PFSK-1 (cell line): ENCODE data around the gene GMCL1.

Experiments used
- POLR2AphosphoS5 ChIP-seq: IDR thresholded peaks from 2 replicates; pipeline ENCODE4 v1.6.1; 2012; ENCODE audit warnings: low read depth, mild to moderate bottlenecking, control low read depth, low read length, moderate library complexity
- TF ChIP-seq, protein P1 (sequence below), 2 experiments: IDR thresholded peaks; 2 replicates each; pipeline versions ENCODE4 v1.6.1 to v1.8.0; 2011 to 2012; ENCODE audit warnings: low read depth in 2 of 2, low read length in 2 of 2, control low read depth in 1 of 2, inconsistent platforms in 1 of 2, mild to moderate bottlenecking in 1 of 2, moderate library complexity in 1 of 2; ENCODE audit not compliant: insufficient read depth in 1 of 2

DNA sequence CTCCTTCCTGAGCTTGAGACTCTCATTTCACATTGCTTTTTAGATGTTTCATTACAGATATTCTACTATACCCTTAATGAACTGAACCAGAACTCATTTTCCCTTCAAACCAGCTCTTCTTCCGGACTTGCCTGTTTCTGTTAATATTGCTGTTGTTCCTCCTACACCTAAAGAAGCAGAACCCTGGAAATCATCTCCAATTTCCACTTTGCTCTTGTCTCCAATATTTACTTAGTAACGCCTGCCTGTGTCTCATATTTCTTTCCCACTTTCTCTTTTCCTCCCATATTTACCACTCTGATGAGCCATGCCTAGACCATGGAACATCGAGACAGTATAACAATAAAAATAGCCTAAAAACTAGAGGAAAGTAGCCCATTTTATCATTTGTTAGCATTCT is 17.9 kb upstream of the GMCL1 start:
- TF ChIP-seq, protein P1, sequence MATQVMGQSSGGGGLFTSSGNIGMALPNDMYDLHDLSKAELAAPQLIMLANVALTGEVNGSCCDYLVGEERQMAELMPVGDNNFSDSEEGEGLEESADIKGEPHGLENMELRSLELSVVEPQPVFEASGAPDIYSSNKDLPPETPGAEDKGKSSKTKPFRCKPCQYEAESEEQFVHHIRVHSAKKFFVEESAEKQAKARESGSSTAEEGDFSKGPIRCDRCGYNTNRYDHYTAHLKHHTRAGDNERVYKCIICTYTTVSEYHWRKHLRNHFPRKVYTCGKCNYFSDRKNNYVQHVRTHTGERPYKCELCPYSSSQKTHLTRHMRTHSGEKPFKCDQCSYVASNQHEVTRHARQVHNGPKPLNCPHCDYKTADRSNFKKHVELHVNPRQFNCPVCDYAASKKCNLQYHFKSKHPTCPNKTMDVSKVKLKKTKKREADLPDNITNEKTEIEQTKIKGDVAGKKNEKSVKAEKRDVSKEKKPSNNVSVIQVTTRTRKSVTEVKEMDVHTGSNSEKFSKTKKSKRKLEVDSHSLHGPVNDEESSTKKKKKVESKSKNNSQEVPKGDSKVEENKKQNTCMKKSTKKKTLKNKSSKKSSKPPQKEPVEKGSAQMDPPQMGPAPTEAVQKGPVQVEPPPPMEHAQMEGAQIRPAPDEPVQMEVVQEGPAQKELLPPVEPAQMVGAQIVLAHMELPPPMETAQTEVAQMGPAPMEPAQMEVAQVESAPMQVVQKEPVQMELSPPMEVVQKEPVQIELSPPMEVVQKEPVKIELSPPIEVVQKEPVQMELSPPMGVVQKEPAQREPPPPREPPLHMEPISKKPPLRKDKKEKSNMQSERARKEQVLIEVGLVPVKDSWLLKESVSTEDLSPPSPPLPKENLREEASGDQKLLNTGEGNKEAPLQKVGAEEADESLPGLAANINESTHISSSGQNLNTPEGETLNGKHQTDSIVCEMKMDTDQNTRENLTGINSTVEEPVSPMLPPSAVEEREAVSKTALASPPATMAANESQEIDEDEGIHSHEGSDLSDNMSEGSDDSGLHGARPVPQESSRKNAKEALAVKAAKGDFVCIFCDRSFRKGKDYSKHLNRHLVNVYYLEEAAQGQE (IDR thresholded peaks at IDR 0.05; ENCODE audit: insufficient read depth in 1 of 2, low read depth in 2 of 2, low read length in 2 of 2) = no peak
- TF ChIP-seq POLR2AphosphoS5 = no peak
